ENCODE measurements around the gene ACBD4. TPM values are rescaled to one million over a fixed set of nuclear protein-coding genes. Genes with fewer than 3 reads are reported as not detected.
A peak's percentile ranks its signal among the peaks of the same experiment; 100 is the strongest.

The ACBD4 gene
- total RNA-seq, 5 donors from 2014 or later (not counting 1 experiment from before 2014, with no cell fraction given): 28.4 to 48.5 (median 38.9) TPM

DNA sequence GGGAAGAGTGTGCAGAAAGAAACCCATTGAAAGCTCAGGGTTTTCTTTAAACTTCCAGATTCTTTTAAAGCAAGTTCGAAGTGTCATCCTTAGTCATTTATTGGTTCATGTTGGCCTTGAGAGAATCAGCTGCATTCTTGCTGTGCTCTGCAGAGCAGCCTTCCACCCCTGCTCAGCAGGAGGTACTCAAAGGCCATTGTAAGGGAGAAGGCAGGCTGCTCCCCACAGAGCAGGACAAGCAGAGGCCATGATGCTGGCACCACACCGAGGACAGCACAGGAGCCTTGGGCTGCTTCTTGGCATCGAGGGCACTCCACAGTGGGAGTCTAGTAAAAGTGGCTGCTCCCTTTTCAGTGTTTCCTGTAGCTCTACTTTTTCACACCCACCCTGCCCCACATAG, 44.8 kb upstream of the ACBD4 start:
- POLR2A ChIA-PET: interaction anchor here in 1 of 2 donors (0.5 kb wide), 1 partner anchor 15 kb away, joined by 3 read pairs; no protein-coding TSS in a partner anchor
- no peaks in the 10 kb centered on the region for H3K9me3 Mint-ChIP-seq
- CTCF ChIA-PET: interaction anchor here in 1 of 2 donors (1.3 kb wide), 1 partner anchor 9 kb away, joined by 3 read pairs; no protein-coding TSS in a partner anchor
- H3K4me1 Mint-ChIP-seq: no peaks in the 10 kb centered on the region
- no peaks in the 10 kb centered on the region for H3K27me3 ChIP-seq (replicated peaks in 1 of 2; ENCODE audit: control insufficient read depth in 2 of 2, extremely low read depth in 1 of 2, insufficient read depth in 2 of 2, low read length in 1 of 2)
- H3K36me3 ChIP-seq (ENCODE audit: control insufficient read depth in 2 of 2, extremely low read depth in 1 of 2, insufficient read depth in 1 of 2, low read length in 1 of 2): peaks cover 27 to 81% of the 10 kb centered on the region in 2 donors
- H3K27ac ChIP-seq (ENCODE audit: low read length): no peak overlapping the region
- H3K27ac Mint-ChIP-seq: no peak overlapping the region
- H3K36me3 Mint-ChIP-seq: peaks cover 55% of the 10 kb centered on the region
- H3K27me3 Mint-ChIP-seq: no peaks in the 10 kb centered on the region
- H3K4me3 ChIP-seq (ENCODE audit: control insufficient read depth in 1 of 2, extremely low read depth in 1 of 2, low read length in 1 of 2): no peak overlapping the region
- H3K4me1 ChIP-seq (ENCODE audit: control insufficient read depth in 1 of 2, extremely low read depth in 1 of 2, insufficient read depth in 2 of 2, low read length in 2 of 2): no peaks in the 10 kb centered on the region
- no peak overlapping the region for H3K4me3 Mint-ChIP-seq
- ATAC-seq (replicated peaks in 1 of 4): no peak
- 95% methylated on average over 3 of the region's 3 CpGs for WGBS (ENCODE audit: insufficient coverage)
- no peaks in the 10 kb centered on the region for H3K9me3 ChIP-seq
- no peak for DNase-seq

DNA sequence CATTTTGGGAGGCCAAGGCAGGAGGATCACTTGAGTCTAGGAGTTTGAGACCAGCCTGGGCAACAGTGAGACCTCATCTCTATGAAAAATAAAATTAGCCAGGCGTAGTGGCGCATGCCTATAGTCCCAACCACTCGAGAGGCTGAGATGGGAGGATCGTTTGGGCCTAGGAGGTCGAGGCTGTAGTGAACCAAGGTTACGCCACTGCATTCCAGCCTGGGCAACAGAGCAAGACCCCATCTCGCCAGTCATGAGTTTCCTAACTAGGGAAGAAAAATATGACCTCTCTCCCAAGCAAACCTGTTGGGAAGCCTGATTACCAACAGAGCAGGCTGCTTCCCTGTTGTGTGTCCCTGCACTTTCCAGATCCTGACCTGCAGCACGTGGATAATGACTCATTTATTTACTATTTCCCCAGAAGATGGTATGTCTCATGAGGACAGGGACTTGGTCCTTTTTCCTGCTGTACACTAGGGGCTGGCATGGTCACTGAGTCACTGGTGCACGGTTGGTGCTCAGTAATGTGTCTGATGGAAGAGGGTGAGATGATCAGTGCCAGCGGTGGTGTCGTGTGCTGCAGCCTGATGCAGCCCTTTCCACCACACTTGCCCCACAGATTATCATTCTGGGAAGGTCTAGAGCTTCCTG, 43.6 kb upstream of the ACBD4 start:
- ATAC-seq (replicated peaks in 1 of 4) (no peak), DNase-seq (no peak)
- no peak overlapping the region for H3K27ac Mint-ChIP-seq
- H3K4me1 Mint-ChIP-seq: no peaks in the 10 kb centered on the region
- no peaks in the 10 kb centered on the region for H3K9me3 Mint-ChIP-seq
- Histone ChIP-seq H3K9me3 (no peaks in the 10 kb centered on the region), H3K4me1 (ENCODE audit: control insufficient read depth in 1 of 2, extremely low read depth in 1 of 2, insufficient read depth in 2 of 2, low read length in 2 of 2) (no peaks in the 10 kb centered on the region), H3K4me3 (ENCODE audit: control insufficient read depth in 1 of 2, extremely low read depth in 1 of 2, low read length in 1 of 2) (no peak overlapping the region), H3K27me3 (replicated peaks in 1 of 2; ENCODE audit: control insufficient read depth in 2 of 2, extremely low read depth in 1 of 2, insufficient read depth in 2 of 2, low read length in 1 of 2) (no peaks in the 10 kb centered on the region), H3K36me3 (ENCODE audit: control insufficient read depth in 2 of 2, extremely low read depth in 1 of 2, insufficient read depth in 1 of 2, low read length in 1 of 2) (peaks cover 36 to 83% of the 10 kb centered on the region in 2 donors), H3K27ac (ENCODE audit: low read length) (no peak overlapping the region)
- H3K36me3 Mint-ChIP-seq: peaks cover 55% of the 10 kb centered on the region
- POLR2A ChIA-PET: no interaction called here
- whole genome bisulfite sequencing (ENCODE audit: insufficient coverage): no CpG with 5 or more reads among the region's 11 CpGs
- CTCF ChIA-PET: interaction anchor here in 1 of 2 donors (1.3 kb wide), 1 partner anchor 8 kb away, joined by 3 read pairs; no protein-coding TSS in a partner anchor
- H3K27me3 Mint-ChIP-seq: no peaks in the 10 kb centered on the region
- H3K4me3 Mint-ChIP-seq: no peak overlapping the region

DNA sequence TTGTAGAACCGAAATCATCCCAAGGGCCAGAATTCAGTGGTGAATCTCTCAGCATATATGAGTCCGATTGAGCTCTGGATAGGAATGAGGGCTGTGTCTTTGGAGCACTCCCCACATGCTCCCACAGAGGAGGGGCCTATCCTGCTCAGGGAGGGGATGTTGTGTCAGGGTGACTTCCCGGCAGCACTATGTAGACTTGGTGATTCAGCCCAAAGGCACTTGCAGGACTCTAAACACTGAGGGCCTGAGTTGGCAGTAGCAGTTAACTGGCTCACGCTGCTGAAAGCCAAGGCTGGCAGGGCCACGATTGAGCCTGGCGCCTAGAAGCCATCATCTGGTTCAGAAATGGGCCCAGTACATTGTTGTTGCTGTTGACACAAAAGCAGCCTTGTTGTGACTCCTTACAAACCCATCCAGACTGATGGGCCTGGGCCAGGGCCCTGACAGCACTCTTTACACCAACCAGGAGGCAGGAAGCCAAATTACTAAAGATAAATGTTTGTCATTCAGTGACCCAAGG, 42.5 kb upstream of the ACBD4 start:
- Mint-ChIP-seq H3K36me3 (peaks cover 54% of the 10 kb centered on the region), H3K27me3 (no peaks in the 10 kb centered on the region), H3K9me3 (no peaks in the 10 kb centered on the region), H3K4me1 (no peaks in the 10 kb centered on the region), H3K27ac (peak overlapping the region in 1 of 2 donors; percentile 48), H3K4me3 (no peak overlapping the region)
- no peak overlapping the region for H3K4me3 ChIP-seq (ENCODE audit: control insufficient read depth in 1 of 2, extremely low read depth in 1 of 2, low read length in 1 of 2)
- H3K4me1 ChIP-seq (ENCODE audit: control insufficient read depth in 1 of 2, extremely low read depth in 1 of 2, insufficient read depth in 2 of 2, low read length in 2 of 2): no peaks in the 10 kb centered on the region
- DNase-seq (no peak), ATAC-seq (replicated peaks in 1 of 4) (no peak)
- H3K27ac ChIP-seq (ENCODE audit: low read length): no peak overlapping the region
- H3K36me3 ChIP-seq (ENCODE audit: control insufficient read depth in 2 of 2, extremely low read depth in 1 of 2, insufficient read depth in 1 of 2, low read length in 1 of 2): peaks cover 40 to 83% of the 10 kb centered on the region in 2 donors
- 98% methylated on average over 4 of the region's 6 CpGs for WGBS (ENCODE audit: insufficient coverage)
- no peaks in the 10 kb centered on the region for H3K9me3 ChIP-seq
- ChIA-PET POLR2A (no interaction called here), CTCF (no interaction called here)
- H3K27me3 ChIP-seq (replicated peaks in 1 of 2; ENCODE audit: control insufficient read depth in 2 of 2, extremely low read depth in 1 of 2, insufficient read depth in 2 of 2, low read length in 1 of 2): no peaks in the 10 kb centered on the region

DNA sequence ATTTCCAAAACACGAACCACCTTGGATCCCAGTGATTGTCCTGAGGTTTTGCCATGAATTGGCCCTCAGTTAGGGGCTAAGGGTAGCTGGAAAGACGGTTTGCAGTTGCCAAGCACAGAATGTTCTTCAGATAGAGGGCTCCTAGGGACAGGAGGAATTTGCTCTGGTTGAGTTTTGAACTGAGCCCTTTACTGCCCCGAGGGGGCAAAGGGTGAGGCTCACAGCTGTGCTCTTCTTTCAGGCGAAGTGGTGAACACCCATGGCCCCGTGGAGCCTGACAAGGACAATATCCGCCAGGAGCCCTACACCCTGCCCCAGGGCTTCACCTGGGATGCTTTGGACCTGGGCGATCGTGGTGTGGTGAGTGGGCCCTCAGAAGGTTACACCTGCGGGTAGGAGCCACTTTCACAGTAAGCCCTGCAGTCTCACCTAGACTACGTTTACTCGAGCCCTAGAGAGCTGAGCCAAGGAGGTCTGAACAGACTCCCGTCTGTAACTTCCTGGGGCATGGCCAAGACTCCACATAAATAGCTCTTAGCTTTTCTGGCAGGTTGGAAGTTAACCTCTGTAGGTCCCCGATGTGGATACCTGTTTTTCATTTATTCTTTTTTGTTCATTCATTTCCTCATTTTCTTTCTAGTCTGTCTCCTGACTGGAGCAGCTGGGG, 41.9 kb upstream of the ACBD4 start:
- 86% methylated on average over 12 of the region's 13 CpGs for WGBS (ENCODE audit: insufficient coverage)
- Histone ChIP-seq H3K27me3 (replicated peaks in 1 of 2; ENCODE audit: control insufficient read depth in 2 of 2, extremely low read depth in 1 of 2, insufficient read depth in 2 of 2, low read length in 1 of 2) (no peaks in the 10 kb centered on the region), H3K9me3 (no peaks in the 10 kb centered on the region), H3K27ac (ENCODE audit: low read length) (no peak overlapping the region), H3K4me3 (ENCODE audit: control insufficient read depth in 1 of 2, extremely low read depth in 1 of 2, low read length in 1 of 2) (no peak overlapping the region), H3K36me3 (ENCODE audit: control insufficient read depth in 2 of 2, extremely low read depth in 1 of 2, insufficient read depth in 1 of 2, low read length in 1 of 2) (peaks cover 40 to 84% of the 10 kb centered on the region in 2 donors), H3K4me1 (ENCODE audit: control insufficient read depth in 1 of 2, extremely low read depth in 1 of 2, insufficient read depth in 2 of 2, low read length in 2 of 2) (no peaks in the 10 kb centered on the region)
- POLR2A ChIA-PET: no interaction called here
- H3K27me3 Mint-ChIP-seq: no peaks in the 10 kb centered on the region
- H3K4me3 Mint-ChIP-seq: no peak overlapping the region
- no peaks in the 10 kb centered on the region for H3K9me3 Mint-ChIP-seq
- DNase-seq (no peak), ATAC-seq (replicated peaks in 1 of 4) (no peak)
- no peaks in the 10 kb centered on the region for H3K4me1 Mint-ChIP-seq
- CTCF ChIA-PET: no interaction called here
- no peak overlapping the region for H3K27ac Mint-ChIP-seq
- H3K36me3 Mint-ChIP-seq: peaks cover 57% of the 10 kb centered on the region

DNA sequence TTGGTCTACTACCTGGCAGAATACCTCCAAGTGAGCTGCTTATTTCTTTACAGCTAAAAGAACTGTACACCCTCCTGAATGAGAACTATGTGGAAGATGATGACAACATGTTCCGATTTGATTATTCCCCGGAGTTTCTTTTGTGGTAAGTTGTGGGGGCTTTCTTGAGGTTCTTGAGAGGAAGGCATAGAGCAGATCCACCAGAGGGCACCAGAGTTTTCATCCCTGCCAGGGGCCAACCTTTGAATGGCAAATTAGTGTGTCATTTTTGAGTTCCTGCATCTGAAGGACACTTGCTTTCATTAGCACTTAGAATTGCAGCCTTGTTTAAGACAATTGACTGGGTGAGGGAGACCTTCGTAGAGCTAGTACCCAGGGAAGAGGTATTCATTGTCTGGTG, 39.3 kb upstream of the ACBD4 start:
- Histone ChIP-seq H3K4me3 (ENCODE audit: control insufficient read depth in 1 of 2, extremely low read depth in 1 of 2, low read length in 1 of 2) (no peak overlapping the region), H3K4me1 (ENCODE audit: control insufficient read depth in 1 of 2, extremely low read depth in 1 of 2, insufficient read depth in 2 of 2, low read length in 2 of 2) (no peaks in the 10 kb centered on the region), H3K27me3 (replicated peaks in 1 of 2; ENCODE audit: control insufficient read depth in 2 of 2, extremely low read depth in 1 of 2, insufficient read depth in 2 of 2, low read length in 1 of 2) (no peaks in the 10 kb centered on the region), H3K9me3 (no peaks in the 10 kb centered on the region), H3K36me3 (ENCODE audit: control insufficient read depth in 2 of 2, extremely low read depth in 1 of 2, insufficient read depth in 1 of 2, low read length in 1 of 2) (peaks cover 45 to 81% of the 10 kb centered on the region in 2 donors), H3K27ac (ENCODE audit: low read length) (no peak overlapping the region)
- H3K36me3 Mint-ChIP-seq: peaks cover 54% of the 10 kb centered on the region
- ChIA-PET POLR2A (no interaction called here), CTCF (interaction anchor here in 1 of 2 donors (0.8 to 1.3 kb wide), 2 partner anchors 102 to 967 kb away, joined by 3 read pairs; no protein-coding TSS in a partner anchor)
- DNase-seq (peak in 1 of 35 experiments; percentile 23), ATAC-seq (replicated peaks in 1 of 4) (no peak)
- no peaks in the 10 kb centered on the region for H3K27me3 Mint-ChIP-seq
- H3K4me3 Mint-ChIP-seq: no peak overlapping the region
- 79% methylated on average over 3 of the region's 3 CpGs for WGBS (ENCODE audit: insufficient coverage)
- H3K4me1 Mint-ChIP-seq: no peaks in the 10 kb centered on the region
- no peaks in the 10 kb centered on the region for H3K9me3 Mint-ChIP-seq
- no peak overlapping the region for H3K27ac Mint-ChIP-seq

DNA sequence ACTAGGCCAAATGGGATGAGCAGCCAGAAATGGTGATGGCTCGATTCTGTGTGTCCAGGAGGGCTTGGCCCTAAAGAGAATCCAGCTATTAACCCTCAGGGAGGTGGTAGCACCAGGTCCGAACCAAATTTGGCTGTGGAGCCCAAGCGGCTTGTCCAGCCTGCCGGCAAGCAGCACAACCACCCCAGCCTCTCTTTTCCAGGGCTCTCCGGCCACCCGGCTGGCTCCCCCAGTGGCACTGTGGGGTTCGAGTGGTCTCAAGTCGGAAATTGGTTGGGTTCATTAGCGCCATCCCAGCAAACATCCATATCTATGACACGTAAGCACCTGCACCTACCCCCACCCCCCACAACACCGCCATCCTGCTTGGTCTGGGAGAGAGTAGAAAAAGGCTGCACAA, 38.6 kb upstream of the ACBD4 start:
- H3K9me3 ChIP-seq: no peaks in the 10 kb centered on the region
- Mint-ChIP-seq H3K4me1 (no peaks in the 10 kb centered on the region), H3K27me3 (no peaks in the 10 kb centered on the region), H3K9me3 (no peaks in the 10 kb centered on the region), H3K36me3 (peaks cover 53% of the 10 kb centered on the region), H3K4me3 (no peak overlapping the region), H3K27ac (no peak overlapping the region)
- DNase-seq (no peak), ATAC-seq (replicated peaks in 1 of 4) (no peak)
- H3K27me3 ChIP-seq (replicated peaks in 1 of 2; ENCODE audit: control insufficient read depth in 2 of 2, extremely low read depth in 1 of 2, insufficient read depth in 2 of 2, low read length in 1 of 2): no peaks in the 10 kb centered on the region
- H3K36me3 ChIP-seq (ENCODE audit: control insufficient read depth in 2 of 2, extremely low read depth in 1 of 2, insufficient read depth in 1 of 2, low read length in 1 of 2): peaks cover 44 to 80% of the 10 kb centered on the region in 2 donors
- ChIA-PET POLR2A (no interaction called here), CTCF (interaction anchor here in 1 of 2 donors (0.8 to 1.3 kb wide), 2 partner anchors 102 to 967 kb away, joined by 3 read pairs; no protein-coding TSS in a partner anchor)
- WGBS (ENCODE audit: insufficient coverage): 95% methylated on average over 3 of the region's 11 CpGs
- no peak overlapping the region for H3K4me3 ChIP-seq (ENCODE audit: control insufficient read depth in 1 of 2, extremely low read depth in 1 of 2, low read length in 1 of 2)
- H3K27ac ChIP-seq (ENCODE audit: low read length): no peak overlapping the region
- H3K4me1 ChIP-seq (ENCODE audit: control insufficient read depth in 1 of 2, extremely low read depth in 1 of 2, insufficient read depth in 2 of 2, low read length in 2 of 2): no peaks in the 10 kb centered on the region

Data from T-cell (primary cell).